ENCODE results near the gene GNB1L. TPM values are rescaled to one million over a fixed set of nuclear protein-coding genes. Genes with fewer than 3 reads are reported as not detected.

Gene GNB1L
- total and polyA plus RNA-seq, 9 of the 15 experiments (the other 6 are each of a cell fraction or from before 2014, with no cell fraction given), result 0.56 to 50.5 (median 10.2) TPM

GRCh38 chr22:19737846-19738663 is 116.6 kb downstream of the GNB1L start:
- Histone ChIP-seq H3K27me3 (ENCODE audit: control insufficient read depth in 2 of 2, insufficient read depth in 2 of 2, low read length in 2 of 2) (peaks cover 0 to 69% of the 10 kb centered on the region in 2 experiments; a peak in 3 of 5 replicates), H3K27ac (ENCODE audit: extremely low read depth, low read depth, low read length) (no peak overlapping the region), H3K4me2 (ENCODE audit: insufficient read depth, low read length) (no peak overlapping the region), H3K36me3 (ENCODE audit: control insufficient read depth, insufficient read depth, low read length) (no peaks in the 10 kb centered on the region), H3K79me2 (ENCODE audit: control insufficient read depth, insufficient read depth, low read length) (no peaks in the 10 kb centered on the region), H2AFZ (ENCODE audit: low read depth, low read length) (no peak overlapping the region), H4K20me1 (replicated peaks; ENCODE audit: control insufficient read depth, insufficient read depth, low read length) (peaks cover 27% of the 10 kb centered on the region), H3K4me3 (no peak overlapping the region), H3K9ac (ENCODE audit: insufficient read depth in 1 of 2, low read depth in 2 of 2, low read length in 2 of 2) (peak overlapping the region in 1 of 2 experiments; percentile 76; a peak in 2 of 4 replicates), H3K4me1 (replicated peaks in 1 of 2; ENCODE audit: control insufficient read depth in 2 of 2, insufficient read depth in 2 of 2, low read length in 2 of 2) (peaks cover 0 to 73% of the 10 kb centered on the region in 2 experiments; a peak in 2 of 5 replicates), H3K9me1 (ENCODE audit: control insufficient read depth, insufficient read depth, low read length) (no peaks in the 10 kb centered on the region), H3K9me3 (replicated peaks; ENCODE audit: control insufficient read depth, insufficient read depth, low read depth, low read length) (no peaks in the 10 kb centered on the region)
- DNase-seq (ENCODE audit: extremely low read depth in 1 of 4, low spot score in 3 of 4), result no peak
- ATAC-seq, result no peak
- ChIA-PET POLR2A (interaction anchor here (0.6 to 1.5 kb wide), 4 partner anchors 9 to 172 kb away, joined by 3 to 9 read pairs (median 4); no protein-coding TSS in a partner anchor), CTCF (ENCODE audit: low intra/inter-chr PET ratio) (interaction anchor here (0.7 kb wide), 1 partner anchor 455 kb away, joined by 5 read pairs; no protein-coding TSS in a partner anchor)
- no peak for FAIRE-seq
- 36% methylated on average over 17 of the region's 17 CpGs for WGBS (ENCODE audit: insufficient coverage, low coverage, missing lambda C conversion rate)
- intact Hi-C loops (cut with micrococcal nuclease) (no loop called here), in situ Hi-C loops (cut with MboI) (no loop called here)
- no TSS peak for BruUV-seq (replicated peaks)
- 0 out of 2 replicates have a peak, but pooled peaks have one; percentile 22 for TF ChIP-seq ZNF184 (CRISPR knock-in tag; IDR thresholded peaks at IDR 0.05)
- no peak for TF ChIP-seq ID3 (CRISPR knock-in tag; IDR thresholded peaks at IDR 0.05)
- 0 out of 2 replicates have a peak, but pooled peaks have one; percentile 62 for TF ChIP-seq ID3 (tag; IDR thresholded peaks at IDR 0.05)
- no peak for TF ChIP-seq RNF2 (IDR thresholded peaks at IDR 0.05)
- TF ChIP-seq ZNF24 (IDR thresholded peaks at IDR 0.05), result no peak
- TF ChIP-seq STAT6 (CRISPR knock-in tag; IDR thresholded peaks at IDR 0.05), result 0 out of 2 replicates have a peak, but pooled peaks have one; percentile 65
- 0 out of 2 replicates have a peak, but pooled peaks have one; percentile 36 for TF ChIP-seq ZNF707 (CRISPR knock-in tag; conservative IDR thresholded peaks at IDR 0.05)
- TF ChIP-seq ZNF830 (CRISPR knock-in tag; IDR thresholded peaks at IDR 0.05), result peak; percentile 64; the same call in 1 of the 2 replicates
- TF ChIP-seq, protein P1, sequence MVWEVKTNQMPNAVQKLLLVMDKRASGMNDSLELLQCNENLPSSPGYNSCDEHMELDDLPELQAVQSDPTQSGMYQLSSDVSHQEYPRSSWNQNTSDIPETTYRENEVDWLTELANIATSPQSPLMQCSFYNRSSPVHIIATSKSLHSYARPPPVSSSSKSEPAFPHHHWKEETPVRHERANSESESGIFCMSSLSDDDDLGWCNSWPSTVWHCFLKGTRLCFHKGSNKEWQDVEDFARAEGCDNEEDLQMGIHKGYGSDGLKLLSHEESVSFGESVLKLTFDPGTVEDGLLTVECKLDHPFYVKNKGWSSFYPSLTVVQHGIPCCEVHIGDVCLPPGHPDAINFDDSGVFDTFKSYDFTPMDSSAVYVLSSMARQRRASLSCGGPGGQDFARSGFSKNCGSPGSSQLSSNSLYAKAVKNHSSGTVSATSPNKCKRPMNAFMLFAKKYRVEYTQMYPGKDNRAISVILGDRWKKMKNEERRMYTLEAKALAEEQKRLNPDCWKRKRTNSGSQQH (CRISPR knock-in tag; IDR thresholded peaks at IDR 0.05), result 0 out of 2 replicates have a peak, but pooled peaks have one; percentile 48
- TF ChIP-seq, protein P2, sequence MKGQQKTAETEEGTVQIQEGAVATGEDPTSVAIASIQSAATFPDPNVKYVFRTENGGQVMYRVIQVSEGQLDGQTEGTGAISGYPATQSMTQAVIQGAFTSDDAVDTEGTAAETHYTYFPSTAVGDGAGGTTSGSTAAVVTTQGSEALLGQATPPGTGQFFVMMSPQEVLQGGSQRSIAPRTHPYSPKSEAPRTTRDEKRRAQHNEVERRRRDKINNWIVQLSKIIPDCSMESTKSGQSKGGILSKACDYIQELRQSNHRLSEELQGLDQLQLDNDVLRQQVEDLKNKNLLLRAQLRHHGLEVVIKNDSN (CRISPR knock-in tag; IDR thresholded peaks at IDR 0.05), result no peak
- no peak for TF ChIP-seq RFX5 (IDR thresholded peaks at IDR 0.05; ENCODE audit: low read depth, low read length)
- TF ChIP-seq TOE1 (IDR thresholded peaks at IDR 0.05; ENCODE audit: borderline replicate concordance), result no peak
- no peak for TF ChIP-seq TOE1 (CRISPR knock-in tag; IDR thresholded peaks at IDR 0.05; ENCODE audit: borderline replicate concordance, low read depth)
- TF ChIP-seq SMC3 (conservative IDR thresholded peaks at IDR 0.05; ENCODE audit: insufficient read depth, low read depth, low read length), result 0 out of 2 replicates have a peak, but pooled peaks have one; percentile 2
- no peak for TF ChIP-seq ZNF212 (CRISPR knock-in tag; IDR thresholded peaks at IDR 0.05)
- TF ChIP-seq CBX3 (IDR thresholded peaks at IDR 0.05; ENCODE audit: borderline replicate concordance in 1 of 2, low read length in 2 of 2), result no peak
